ENCODE results near the gene LCN15.
"Not testable (repeated sequence)": the region's sequence is repeated elsewhere in the genome, so short reads cannot be mapped to it uniquely, and the experiment has no call there.

Gene LCN15

DNA sequence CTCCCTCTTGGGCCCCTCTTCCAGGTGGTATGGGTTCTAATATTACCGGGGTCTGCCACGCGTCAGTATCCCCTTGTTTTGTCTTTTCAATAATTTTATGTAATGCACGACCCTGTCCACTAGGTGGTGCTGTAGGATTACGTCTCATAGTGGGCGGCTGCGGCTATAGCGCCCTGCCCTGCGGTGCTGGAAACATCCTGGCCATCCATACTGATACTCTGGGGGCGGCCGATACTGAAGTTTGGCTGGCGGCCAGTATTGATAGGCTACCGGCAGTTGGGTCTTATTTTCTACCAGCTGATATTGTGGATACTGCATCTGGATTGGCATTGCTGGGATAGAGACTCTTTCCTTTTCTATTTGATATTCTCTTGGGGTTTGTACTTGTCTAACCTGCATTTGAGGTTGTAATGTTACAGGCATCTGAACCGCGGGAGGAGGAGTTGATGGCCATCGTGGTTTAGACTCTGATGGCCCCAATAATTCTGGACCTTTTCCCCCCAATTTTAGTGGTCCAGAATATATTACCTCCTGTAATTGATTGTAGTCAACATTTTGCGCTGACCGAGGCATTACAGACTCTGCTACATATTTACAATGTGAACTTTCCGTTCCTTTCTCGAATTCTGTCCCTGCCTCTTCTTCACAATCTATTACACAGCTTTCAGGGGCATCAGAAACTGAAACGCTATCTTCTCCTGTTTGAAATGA, 23.5 kb upstream of the LCN15 start:
- DNase-seq (ENCODE audit: extremely low read depth, low read depth) = no peak
- TF ChIP-seq CTCF (IDR thresholded peaks at IDR 0.05; ENCODE audit: low read depth, low read length, missing control alignments) = peak; percentile 65
- H3K4me3 ChIP-seq (replicated peaks; ENCODE audit: low read depth, low read length) = no peak overlapping the region

DNA sequence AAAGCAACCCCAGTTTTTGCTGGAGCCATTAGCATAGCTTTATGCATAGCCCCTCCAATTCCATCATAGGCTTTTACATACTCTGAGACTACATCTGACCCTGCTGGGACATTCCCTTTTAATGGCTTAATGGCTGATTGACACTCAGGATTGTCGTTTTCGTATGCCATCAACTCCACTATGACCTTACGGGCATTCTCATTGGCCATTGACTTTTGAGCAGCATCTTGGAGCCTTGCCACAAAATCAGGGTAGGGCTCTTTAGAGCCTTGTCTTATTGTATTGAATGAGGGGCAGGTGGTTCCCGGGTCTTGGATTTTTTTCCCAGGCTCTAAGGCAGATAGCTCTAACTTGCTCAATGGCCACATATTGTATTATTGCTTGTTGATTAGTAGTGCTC, 22.7 kb upstream of the LCN15 start:
- H3K4me3 ChIP-seq (replicated peaks; ENCODE audit: low read depth, low read length); DNase-seq (ENCODE audit: extremely low read depth, low read depth): not testable (repeated sequence)

DNA sequence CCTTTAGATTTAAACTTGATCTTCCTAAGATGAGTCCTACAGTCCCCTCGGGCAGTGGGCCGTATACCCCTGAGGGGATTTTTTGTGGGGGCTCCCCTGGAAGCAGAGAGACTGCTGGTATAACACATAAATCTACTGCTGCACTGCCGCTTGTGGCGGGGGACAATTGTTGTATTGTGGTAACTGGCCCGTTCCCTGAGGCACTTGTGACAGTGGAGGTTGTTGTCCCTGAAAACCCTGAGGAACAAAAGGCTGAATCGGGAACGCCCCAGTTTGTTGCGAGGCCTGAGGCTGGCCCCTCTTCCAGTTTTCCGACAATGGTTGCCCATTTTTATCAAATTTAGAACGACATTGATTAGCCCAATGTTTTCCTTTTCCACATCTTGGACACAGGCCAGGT, 22.1 kb upstream of the LCN15 start:
- no peak for TF ChIP-seq CTCF (IDR thresholded peaks at IDR 0.05; ENCODE audit: low read depth, low read length, missing control alignments)
- no peak for DNase-seq (ENCODE audit: extremely low read depth, low read depth)
- no peak overlapping the region for H3K4me3 ChIP-seq (replicated peaks; ENCODE audit: low read depth, low read length)

GRCh38 chr9:136785565-136786355, 21.4 kb upstream of the LCN15 start:
- DNase-seq (ENCODE audit: extremely low read depth, low read depth); H3K4me3 ChIP-seq (replicated peaks; ENCODE audit: low read depth, low read length): not testable (repeated sequence)

- no peak overlapping the region for H3K4me3 ChIP-seq (replicated peaks; ENCODE audit: low read depth, low read length)
- no peak for DNase-seq (ENCODE audit: extremely low read depth, low read depth)
- TF ChIP-seq CTCF (IDR thresholded peaks at IDR 0.05; ENCODE audit: low read depth, low read length, missing control alignments) = no peak
Measured at GRCh38 chr9:136784997-136785361, 20.7 kb upstream of the LCN15 start.

DNA sequence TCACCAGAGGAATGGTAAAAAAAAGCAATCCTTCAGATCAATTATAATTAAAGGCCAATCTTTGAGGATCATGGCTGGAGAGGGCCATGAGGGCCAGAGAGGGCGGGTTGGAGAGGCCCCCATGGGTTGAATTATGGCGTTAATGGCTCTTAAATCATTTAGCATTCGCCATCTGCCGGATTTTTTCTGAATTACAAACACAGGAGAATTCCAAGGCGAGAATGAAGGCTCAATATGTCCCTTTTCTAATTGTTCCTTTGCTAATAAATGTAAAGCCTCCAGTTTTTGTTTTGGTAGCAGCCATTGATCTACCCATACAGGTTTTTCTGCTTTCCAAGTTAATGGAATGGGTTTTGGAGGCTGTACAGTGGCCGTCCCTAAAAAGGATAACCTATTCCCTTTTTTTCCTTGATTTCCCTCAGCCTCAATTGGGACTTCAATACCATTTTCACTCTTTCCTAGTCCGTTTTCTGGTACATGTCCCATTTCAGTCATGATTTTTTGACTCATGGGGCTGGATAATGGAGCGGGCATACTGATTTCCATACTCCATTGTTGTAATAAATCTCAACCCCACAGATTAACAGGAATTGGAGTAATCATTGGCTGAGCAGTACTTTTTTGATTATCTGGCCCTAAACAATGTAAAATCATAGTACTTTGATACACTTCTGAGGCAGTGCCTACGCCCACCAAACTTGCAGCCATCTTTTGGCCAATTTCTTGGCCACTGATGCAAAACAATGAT, 20.1 kb upstream of the LCN15 start:
- no peak for DNase-seq (ENCODE audit: extremely low read depth, low read depth)
- no peak overlapping the region for H3K4me3 ChIP-seq (replicated peaks; ENCODE audit: low read depth, low read length)
- TF ChIP-seq CTCF (IDR thresholded peaks at IDR 0.05; ENCODE audit: low read depth, low read length, missing control alignments) = peak; percentile 8

DNA sequence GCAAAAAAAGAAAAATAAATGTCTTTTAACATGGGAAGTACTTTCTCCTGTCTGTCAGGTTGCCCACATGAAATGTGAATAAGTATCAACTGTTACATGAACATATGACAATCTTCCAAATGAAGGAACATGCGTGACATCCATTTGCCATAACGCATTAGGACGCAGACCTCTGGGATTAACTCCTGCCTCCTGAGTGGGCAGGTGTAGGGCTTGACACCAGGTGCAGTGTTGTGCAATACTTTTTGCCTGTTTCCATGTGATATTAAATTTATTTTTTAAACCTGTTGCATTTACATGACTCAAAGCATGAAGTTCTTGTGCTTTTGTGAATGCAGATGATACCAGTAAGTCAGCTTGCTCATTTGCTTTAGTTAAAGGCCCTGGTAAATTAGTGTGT, 18.1 kb upstream of the LCN15 start:
- no peak overlapping the region for H3K4me3 ChIP-seq (replicated peaks; ENCODE audit: low read depth, low read length)
- TF ChIP-seq CTCF (IDR thresholded peaks at IDR 0.05; ENCODE audit: low read depth, low read length, missing control alignments) = no peak
- DNase-seq (ENCODE audit: extremely low read depth, low read depth) = no peak

Measured in HFF-Myc (cell line).